Heart left ventricle (tissue), 16 donors: ENCODE data around the gene RGSL1. TPM values are rescaled to one million over a fixed set of nuclear protein-coding genes. Genes with fewer than 3 reads are reported as not detected.

Source experiments
- ATAC-seq, 4 donors: fragments of 200-7000 bp; cut with Tn5 transposase; one replicate each; pipeline ENCODE4 v1.9.1; 2020 to 2022; ENCODE audit warnings: moderate library complexity in 4 of 4, mild to moderate bottlenecking in 3 of 4, moderate number of reproducible peaks in 1 of 4
- DNase-seq, 5 donors: peaks; one replicate each; pipeline ENCODE4 v3.0.0-alpha.2; 2020
- H3K27ac ChIP-seq, 12 donors: fragments of 200-600 bp; sonication (generic) in 4 of 12; one replicate each; pipeline versions ENCODE4 v1.5.0 to v1.8.0; 2016 to 2022; ENCODE audit warnings: mild to moderate bottlenecking in 2 of 12
- H3K27me3 ChIP-seq, 9 donors: fragments of 200-600 bp; sonication (generic) in 2 of 9; one replicate each; pipeline versions ENCODE4 v1.5.1 to v1.8.0; 2016 to 2022; ENCODE audit warnings: mild to moderate bottlenecking in 3 of 9
- H3K36me3 ChIP-seq, 9 donors: fragments of 200-600 bp; sonication (generic) in 2 of 9; one replicate each; pipeline versions ENCODE4 v1.5.0 to v1.8.0; 2018 to 2022; ENCODE audit warnings: mild to moderate bottlenecking in 2 of 9
- H3K4me1 ChIP-seq, 12 donors: fragments of 200-600 bp; sonication (generic) in 4 of 12; one replicate each; pipeline versions ENCODE4 v1.5.0 to v1.8.0; 2016 to 2022; ENCODE audit warnings: mild to moderate bottlenecking in 3 of 12
- H3K4me3 ChIP-seq, 12 donors: fragments of 200-600 bp; sonication (generic) in 4 of 12; one replicate each; pipeline versions ENCODE4 v1.5.0 to v1.8.0; 2017 to 2022; ENCODE audit warnings: mild to moderate bottlenecking in 9 of 12, moderate library complexity in 4 of 12
- H3K9me3 ChIP-seq, 12 donors: fragments of 200-600 bp; sonication (generic) in 4 of 12; one replicate each; pipeline versions ENCODE4 v1.5.0 to v1.8.0; 2016 to 2022; ENCODE audit warnings: mild to moderate bottlenecking in 1 of 12
- CTCF ChIP-seq, 12 donors: fragments of 200-600 bp; sonication (generic) in 4 of 12; IDR thresholded peaks; one replicate each; pipeline versions ENCODE4 v1.5.0 to v1.8.0; 2018 to 2022; ENCODE audit warnings: antibody characterized with exemption in 12 of 12, mild to moderate bottlenecking in 5 of 12
- POLR2A ChIP-seq, 2 donors: fragments of 450-650 bp; IDR thresholded peaks; one replicate each; pipeline ENCODE4 v1.6.1; 2017; ENCODE audit warnings: antibody characterized with exemption in 2 of 2, mild to moderate bottlenecking in 2 of 2, moderate library complexity in 2 of 2
- WGBS, 4 donors: extraction: QIAGEN DNeasy Blood & Tissue Kit in 2 of 4; methylation state at CpG; one replicate each; pipeline versions ENCODE4 v1.1.5 to v1.1.7; 2013 to 2018; 5-methylcytosine and 5-hydroxymethylcytosine counted together
- intact Hi-C, 10 donors: fragments of 100-400 bp; cut with DNase I; formaldehyde crosslinking; loops; one replicate each; pipeline versions ENCODE4 v1.11.1 to v1.14.2; 2022
- polyA plus RNA-seq, 2 donors: library from polyadenylated mRNA; stranded (reverse); fragments of 200-250 nt; gene quantifications; one replicate each; pipeline ENCODE4 v1.2.3, GENCODE V29; 2013
- total RNA-seq, 9 donors: library from RNA; depleted of rRNA in 2 of 9; stranded (reverse); fragments of >200 nt in 2 of 9; fragmentation: NEBNext Ultra II Directional in 3 of 9; extraction: Animal tissue kit (Norgen Biotek cat#: 25700) in 3 of 9; gene quantifications; one replicate each; pipeline versions ENCODE4 v1.1.0 to v1.2.4, GENCODE V29; 2016 to 2023
- donor health status: ischemic (EF 13 %, LVEDD 7.1; RV severe dilation, severe dysfunction).
- donor health status: healthy with polysubstance abuse.
- donor health status: DM: no; HTN: yes; CAD: no.
- donor health status: DM: no; HTN: no; CAD: no.
- donor health status: ischemic (EF 25% LVEDD 6.9; RV normal size, moderate dysfunction).
- donor health status: ischemic (EF 25% LVEDD 5.7; RV mildly dilated, moderate dysfunction).
- donor health status: healthy.
- donor health status: DM: yes; HTN: yes; CAD: no.
- donor health status: ischemic (EF 35%, LVEDD 5.7; RV mildly dilated, moderate dysfunction).
- donor health status: nonischemic (EF 11% LVEDD 7.7; RV severe dilation, severe dysfunction).
- donor health status: DM: yes; HTN: yes; CAD: no.
- donor health status: PGD.
- donor health status: ischemic (EF 29% LVEDD 5.4; RV normal size, mild dysfunction).
- donor health status: nonischemic (EF 23%, LVEDD 6.1; RV moderate dilation, normal function).

Gene RGSL1
- total and polyA plus RNA-seq, 11 donors, result not detected

- ATAC-seq (no peak), DNase-seq (no peak)
- no peaks in the 10 kb centered on the region for H3K36me3 ChIP-seq
- WGBS, 4 donors, result 71 to 90% (median 86%) methylated on average over 3 of the region's 3 CpGs
- H3K9me3 ChIP-seq, result peaks cover 0 to 10% (median 0%) of the 10 kb centered on the region in 12 donors
- intact Hi-C loops, result no loop called here
- TF ChIP-seq POLR2A (IDR thresholded peaks at IDR 0.05) (no peak), CTCF (IDR thresholded peaks at IDR 0.05) (no peak)
- H3K27me3 ChIP-seq, result no peaks in the 10 kb centered on the region
- H3K4me1 ChIP-seq, result no peaks in the 10 kb centered on the region
- H3K27ac ChIP-seq, result no peak overlapping the region
- H3K4me3 ChIP-seq, result no peak overlapping the region
These were observed 115.6 kb downstream of the RGSL1 start for GRCh38 chr1:182565537-182565936.

- Histone ChIP-seq H3K36me3 (peaks cover 0 to 2% (median 0%) of the 10 kb centered on the region in 9 donors), H3K4me3 (no peak overlapping the region), H3K9me3 (peaks cover 0 to 10% (median 0%) of the 10 kb centered on the region in 12 donors), H3K4me1 (no peaks in the 10 kb centered on the region), H3K27me3 (no peaks in the 10 kb centered on the region), H3K27ac (no peak overlapping the region)
- WGBS, 4 donors, result 92 to 94% (median 93%) methylated on average over 5 of the region's 5 CpGs
- TF ChIP-seq POLR2A (IDR thresholded peaks at IDR 0.05) (no peak), CTCF (IDR thresholded peaks at IDR 0.05) (no peak)
- ATAC-seq, result no peak
- intact Hi-C loops, result no loop called here
- no peak for DNase-seq
These were observed 117.7 kb downstream of the RGSL1 start for GRCh38 chr1:182567629-182568028.

- peaks cover 0 to 10% (median 0%) of the 10 kb centered on the region in 12 donors for H3K9me3 ChIP-seq
- H3K36me3 ChIP-seq, result peaks cover 0 to 12% (median 0%) of the 10 kb centered on the region in 9 donors
- no peak overlapping the region for H3K27ac ChIP-seq
- no peaks in the 10 kb centered on the region for H3K4me1 ChIP-seq
- 78 to 92% (median 89%) methylated on average over 3 of the region's 3 CpGs for WGBS, 4 donors
- intact Hi-C loops, result no loop called here
- no peak for TF ChIP-seq POLR2A (IDR thresholded peaks at IDR 0.05)
- no peak for TF ChIP-seq CTCF (IDR thresholded peaks at IDR 0.05)
- ATAC-seq (no peak), DNase-seq (no peak)
- no peak overlapping the region for H3K4me3 ChIP-seq
- no peaks in the 10 kb centered on the region for H3K27me3 ChIP-seq
These were observed 118.8 kb downstream of the RGSL1 start for GRCh38 chr1:182568647-182569284.

- WGBS, 4 donors, result 86 to 90% (median 89%) methylated on average over 6 of the region's 6 CpGs
- Histone ChIP-seq H3K4me1 (no peaks in the 10 kb centered on the region), H3K9me3 (peaks cover 0 to 10% (median 0%) of the 10 kb centered on the region in 12 donors), H3K4me3 (no peak overlapping the region), H3K27me3 (no peaks in the 10 kb centered on the region), H3K27ac (no peak overlapping the region), H3K36me3 (peaks cover 0 to 25% (median 11%) of the 10 kb centered on the region in 9 donors)
- intact Hi-C loops, result no loop called here
- TF ChIP-seq CTCF (IDR thresholded peaks at IDR 0.05), result no peak
- TF ChIP-seq POLR2A (IDR thresholded peaks at IDR 0.05), result no peak
- DNase-seq, result no peak
- no peak for ATAC-seq
These were observed 120.1 kb downstream of the RGSL1 start for GRCh38 chr1:182569939-182570610.
